Stimulated activated CD8-positive, alpha-beta memory T cell treated with anti-CD3 and anti-CD28 coated beads, Interleukin-7, amount 100 ng/mL, for 1 hour (primary cell): ENCODE results near the gene CASP3.
"Not testable (repeated sequence)": the region's sequence is repeated elsewhere in the genome, so short reads cannot be mapped to it uniquely, and the experiment has no call there.

Experiments used
- DNase-seq, 2 donors: peaks; one replicate each; pipeline ENCODE4 v3.0.0-alpha.2; 2020; ENCODE audit warnings: low read depth in 2 of 2

The CASP3 gene

GRCh38 chr4:184664445-184665210, 15.4 kb upstream of the CASP3 start:
- no peak for DNase-seq

- DNase-seq: no peak
Measured at GRCh38 chr4:184662236-184662635, 13.0 kb upstream of the CASP3 start.

- DNase-seq: no peak
Measured at GRCh38 chr4:184660978-184661377, 11.7 kb upstream of the CASP3 start.

- not testable (repeated sequence) for DNase-seq
Measured at GRCh38 chr4:184657820-184658219, 8.6 kb upstream of the CASP3 start.

GRCh38 chr4:184657144-184657543, 7.9 kb upstream of the CASP3 start:
- no peak for DNase-seq

- DNase-seq: no peak
Measured at GRCh38 chr4:184655889-184656869, 6.9 kb upstream of the CASP3 start.

DNA sequence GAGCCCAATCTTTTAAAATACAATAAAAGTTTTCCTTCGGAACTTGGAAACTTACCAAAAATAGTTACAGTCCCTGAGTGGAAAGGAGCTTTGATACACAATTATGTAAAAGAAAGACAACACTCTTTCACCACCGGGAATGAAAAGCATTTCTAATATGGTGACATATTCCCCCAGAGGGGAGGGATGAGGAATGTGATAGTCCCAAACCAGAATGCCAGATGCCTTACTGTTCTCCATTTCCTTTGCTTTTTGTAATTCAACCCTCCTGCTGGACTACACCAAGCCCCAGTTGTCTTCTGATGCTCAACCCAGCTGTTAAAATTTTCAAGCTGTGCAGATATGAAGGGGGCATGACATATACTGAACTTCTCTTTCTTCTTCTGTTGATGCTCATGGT, 4.4 kb upstream of the CASP3 start:
- DNase-seq: no peak

GRCh38 chr4:184652681-184653080, 3.4 kb upstream of the CASP3 start:
- DNase-seq: not testable (repeated sequence)

- no peak for DNase-seq
Measured at GRCh38 chr4:184651899-184652298, 2.7 kb upstream of the CASP3 start.

DNA sequence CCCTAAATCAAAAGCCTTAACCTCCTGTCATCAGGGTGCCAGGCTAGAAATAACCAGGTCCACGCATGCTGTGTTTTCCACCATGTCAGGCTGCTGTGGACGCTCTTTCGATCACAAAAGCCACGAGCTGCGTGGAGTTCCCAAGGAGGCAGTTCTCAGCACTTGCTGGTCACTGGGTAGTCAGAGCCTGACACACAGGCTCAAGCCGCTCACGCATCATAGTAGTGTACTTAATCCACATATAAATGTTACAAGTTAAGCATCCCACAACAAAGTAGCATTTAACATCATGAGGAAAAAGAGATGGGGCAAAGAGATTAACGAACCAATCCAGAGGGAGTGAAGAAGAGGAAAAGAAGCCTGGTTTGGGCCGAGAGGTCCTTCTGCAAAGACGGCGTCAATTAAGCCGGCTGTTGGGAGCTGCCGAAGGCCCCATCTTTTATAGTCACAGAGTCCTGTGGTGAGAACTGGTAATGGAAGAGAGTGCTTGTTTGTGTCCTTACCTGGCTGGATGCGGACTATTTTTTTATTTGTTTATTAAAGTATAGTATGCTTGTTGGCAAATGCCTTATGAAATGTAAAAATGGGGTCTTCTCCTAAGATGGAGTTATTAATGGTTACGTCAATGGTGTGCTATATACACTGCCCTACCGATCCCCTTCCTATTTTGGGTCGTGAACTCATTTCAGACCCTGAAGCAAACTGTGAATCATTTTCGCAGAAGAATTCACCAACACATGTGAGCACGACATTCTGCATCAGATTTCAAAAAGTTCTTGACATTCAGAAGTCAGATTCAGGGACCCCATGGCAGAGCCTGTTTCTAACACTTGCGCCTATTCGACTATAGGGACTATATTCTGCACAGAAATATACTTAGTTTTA, 966 bp upstream of the CASP3 start:
- DNase-seq: no peak

DNA sequence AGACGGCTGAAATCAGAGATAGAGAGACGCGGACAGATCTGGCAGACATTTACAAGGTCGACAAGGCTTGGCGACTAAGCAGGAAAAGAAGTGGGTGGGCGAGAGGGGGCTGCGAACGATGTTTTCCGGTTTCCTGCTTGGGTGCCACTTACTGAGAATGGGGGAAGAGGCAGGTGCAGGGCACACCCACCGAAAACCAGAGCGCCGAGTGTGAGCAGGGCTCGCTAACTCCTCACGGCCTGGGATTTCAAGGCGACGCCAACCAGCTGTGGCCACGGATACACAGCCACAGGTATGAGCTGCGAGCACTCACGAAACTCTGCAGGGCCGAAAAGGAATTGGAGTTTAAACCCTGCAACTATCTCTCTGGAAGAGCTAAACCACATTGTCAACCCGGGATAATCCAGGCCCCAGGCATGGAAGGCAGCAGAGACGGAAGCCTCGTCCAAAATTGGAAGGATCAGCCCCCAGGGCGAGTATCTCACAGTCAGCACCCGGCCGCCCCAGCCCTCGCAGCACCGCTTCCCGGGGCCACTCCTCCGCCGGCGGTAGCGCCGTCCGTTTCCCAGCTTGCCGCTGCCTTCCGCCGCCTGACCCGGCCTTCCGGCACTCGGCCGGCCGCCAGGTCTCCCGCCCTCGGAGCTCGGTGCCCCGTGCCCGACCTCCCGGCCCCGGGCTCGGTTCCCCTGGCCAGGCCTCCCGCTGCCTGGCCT, 778 bp downstream of the CASP3 start:
- peak; percentile 10 to 19 for DNase-seq

DNA sequence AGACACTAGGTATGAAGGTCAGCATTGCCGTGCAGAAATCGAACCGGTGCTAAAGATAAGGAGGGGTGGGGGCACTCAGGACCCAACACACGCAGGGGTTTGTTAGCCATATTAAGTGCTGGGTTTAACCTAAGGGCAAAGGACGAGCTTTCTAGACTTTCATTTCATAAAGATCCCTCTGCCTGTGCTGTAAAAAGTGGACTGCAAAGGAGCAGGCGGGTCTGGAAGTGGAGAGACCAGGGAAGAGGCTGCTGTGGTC, 1.3 kb downstream of the CASP3 start:
- no peak for DNase-seq

DNA sequence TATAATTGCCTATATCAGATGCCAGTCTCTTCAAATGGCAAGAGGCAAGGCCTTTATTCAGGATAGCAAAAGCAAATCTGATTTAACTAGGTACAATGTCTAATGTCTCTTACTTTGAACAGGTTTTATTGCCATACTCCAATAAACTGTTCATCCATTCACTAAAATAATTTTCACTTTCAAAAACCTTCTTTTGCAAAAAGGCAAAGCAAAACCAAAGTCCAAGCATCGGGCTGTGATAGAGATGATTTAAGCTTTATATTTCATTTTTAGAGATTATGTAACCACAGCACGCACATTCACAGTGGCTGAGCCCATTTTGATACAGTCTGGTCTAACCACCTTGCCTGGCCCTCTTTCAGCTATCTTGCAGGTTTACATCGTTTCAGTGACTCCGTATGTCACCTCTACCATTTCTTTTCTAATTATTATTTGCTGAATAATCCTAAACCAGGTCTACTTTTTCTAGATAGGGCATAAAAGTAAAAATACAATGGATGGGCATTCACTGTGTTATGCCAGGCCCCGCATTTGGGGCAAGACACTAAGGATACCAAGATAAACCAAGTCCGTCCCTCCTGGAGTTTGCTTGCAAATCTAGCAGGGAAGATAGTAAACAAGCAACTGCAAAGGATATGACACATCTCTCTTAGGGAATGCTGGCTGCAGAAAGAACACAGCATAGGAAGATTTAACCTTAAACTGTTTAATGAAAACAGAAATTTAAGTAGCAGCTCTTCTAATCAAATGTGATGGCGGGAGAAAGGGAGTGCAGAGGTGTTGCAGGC, 1.8 kb downstream of the CASP3 start:
- DNase-seq: no peak

DNA sequence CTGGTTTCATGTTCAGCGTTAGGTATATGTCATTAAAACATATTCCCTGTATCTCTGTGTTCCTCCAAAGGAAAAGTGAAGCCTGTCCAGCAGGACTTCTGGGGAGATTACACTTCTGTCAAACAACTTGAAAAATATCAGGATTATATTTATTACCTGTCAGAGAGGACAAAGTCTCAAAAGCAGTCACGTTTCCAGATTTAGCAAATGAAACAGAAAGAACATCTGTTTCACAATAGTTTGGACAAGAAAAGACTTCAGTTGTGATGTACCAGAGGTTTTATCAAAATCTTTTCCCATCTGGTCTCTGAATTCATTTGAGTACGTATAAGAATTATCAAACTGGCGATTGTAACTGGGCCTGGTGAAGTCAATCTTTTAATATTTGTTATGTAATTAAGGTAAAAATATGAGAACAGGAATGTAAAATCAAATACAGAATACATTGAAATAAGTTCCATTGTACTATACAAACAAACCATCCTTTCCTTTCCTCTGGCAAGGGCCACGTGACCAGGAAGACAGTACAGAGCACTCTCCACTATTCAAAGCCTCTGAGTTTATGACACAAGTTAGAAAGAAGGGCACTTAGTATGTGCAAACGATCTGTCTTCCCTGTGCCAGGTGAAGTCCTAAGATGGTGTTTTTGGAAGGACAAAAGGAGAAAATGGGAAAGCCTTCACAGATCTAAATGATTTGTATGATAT, 3.2 kb downstream of the CASP3 start:
- no peak for DNase-seq

DNA sequence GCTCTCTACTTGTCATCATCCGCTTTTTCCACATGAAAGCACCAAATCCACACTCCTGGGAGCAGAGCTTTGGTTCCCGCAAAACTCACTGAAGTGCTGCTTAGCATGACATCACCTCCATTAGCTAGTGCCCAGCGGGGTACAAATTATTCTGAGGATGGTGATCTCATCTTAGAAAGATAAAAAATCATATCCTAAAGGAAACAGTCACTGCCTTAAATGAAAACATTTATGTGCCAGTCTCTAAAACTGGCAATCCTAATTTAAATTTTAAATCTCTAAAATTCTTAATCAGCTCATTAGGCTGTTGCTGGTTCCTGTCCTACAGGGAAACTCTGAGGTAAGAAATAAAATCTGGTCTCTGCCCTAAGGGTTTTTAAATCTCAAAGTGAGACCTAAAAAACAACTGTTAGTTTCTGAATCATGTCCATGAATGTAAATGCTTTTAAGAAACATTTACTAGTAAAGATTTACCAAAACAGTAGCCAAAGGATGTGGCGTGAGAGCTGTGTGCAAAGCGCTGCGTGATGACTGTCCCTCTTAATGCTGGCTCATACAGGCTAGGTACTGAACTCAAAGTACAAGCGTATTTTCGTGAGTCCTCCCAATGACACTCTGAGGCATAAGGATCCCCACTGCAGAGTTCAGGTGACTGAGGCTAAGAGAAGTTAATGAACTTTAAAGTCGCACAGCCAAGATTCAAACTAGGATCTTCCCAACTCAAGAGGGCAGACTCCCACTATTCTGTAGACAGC, 4.5 kb downstream of the CASP3 start:
- DNase-seq: no peak

DNA sequence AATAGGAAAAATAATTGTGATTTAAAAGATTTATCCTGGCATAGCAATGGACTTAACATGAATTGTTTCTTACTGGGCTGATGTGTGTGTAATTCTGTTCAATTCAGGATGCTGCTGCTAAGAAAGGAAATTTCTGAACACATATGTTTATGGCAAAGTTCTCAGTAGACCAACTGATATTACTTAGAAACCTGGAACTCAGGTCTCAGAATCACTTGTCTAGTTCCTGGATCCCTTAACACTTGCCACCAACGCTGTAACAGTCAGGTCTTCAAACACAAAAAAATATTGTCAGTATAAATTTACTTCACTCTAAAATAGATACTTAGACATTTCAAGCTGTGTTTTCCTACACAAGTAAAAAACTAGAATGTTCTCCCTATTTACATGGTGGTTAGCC, 5.5 kb downstream of the CASP3 start:
- no peak for DNase-seq

DNA sequence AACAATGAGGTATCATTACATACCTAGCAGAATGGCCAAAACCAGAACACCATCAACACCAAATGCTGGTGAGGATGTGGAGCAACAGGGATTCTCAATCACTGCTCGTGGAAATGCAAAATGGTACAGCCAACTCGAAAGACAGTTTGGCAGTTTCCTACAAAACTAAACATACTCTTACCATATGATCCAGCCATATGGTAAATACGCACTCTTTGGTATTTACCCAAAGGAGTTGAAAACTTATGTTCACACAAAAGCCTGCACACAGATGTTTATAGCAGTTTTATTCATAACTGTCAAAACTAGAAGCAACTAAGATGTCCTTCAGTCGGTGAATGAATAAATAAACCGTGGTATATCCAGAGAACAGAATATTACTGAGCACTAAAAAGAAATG, 7.8 kb downstream of the CASP3 start:
- DNase-seq: no peak

GRCh38 chr4:184641022-184641421, 8.2 kb downstream of the CASP3 start:
- no peak for DNase-seq

- DNase-seq: no peak
Measured at GRCh38 chr4:184636897-184637296, 12.3 kb downstream of the CASP3 start.
